ENCODE results near the gene AGPAT1. TPM values are rescaled to one million over a fixed set of nuclear protein-coding genes. Genes with fewer than 3 reads are reported as not detected.

The AGPAT1 gene
- total and polyA plus RNA-seq, 2 of the 8 experiments (the other 6 are each of a cell fraction or from before 2014, with no cell fraction given) = 96.0 to 222 TPM

GRCh38 chr6:32176476-32177182 lies 745 bp upstream of the AGPAT1 start (continued):
- TF ChIP-seq RBBP5 (IDR thresholded peaks at IDR 0.05; ENCODE audit: borderline replicate concordance, low read depth, low read length) (no peak; the same call in 1 of the 2 replicates), SUZ12 (IDR thresholded peaks at IDR 0.05; ENCODE audit: low read length) (no peak), CEBPB (IDR thresholded peaks at IDR 0.05; ENCODE audit: low read depth, low read length) (no peak), ZNF274 (IDR thresholded peaks at IDR 0.05; ENCODE audit: borderline replicate concordance, extremely low read depth, low read length) (no peak)
